Measurements from ENCODE around the gene EGFR.

The EGFR gene

DNA sequence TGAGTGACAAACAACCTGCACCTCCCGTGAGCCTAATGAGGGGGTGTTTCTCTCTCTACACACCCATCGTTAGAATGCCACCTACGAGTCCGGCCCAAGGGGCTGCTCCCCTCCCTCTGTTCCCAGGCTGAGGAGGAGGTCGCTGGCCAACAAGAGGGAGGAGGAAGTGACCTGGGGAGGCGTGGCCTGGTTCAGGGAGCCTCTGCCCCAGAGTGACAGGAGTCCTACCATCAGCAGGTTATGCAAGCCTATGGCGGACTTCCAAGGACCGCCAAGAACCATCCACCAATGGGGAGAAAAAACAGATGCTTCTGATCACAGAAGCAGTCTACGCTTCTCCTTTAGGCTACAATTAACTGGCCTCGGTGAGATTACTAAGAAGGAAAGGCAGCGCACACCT is 12.3 kb upstream of the EGFR start:
- H3K9me2 ChIP-seq (replicated peaks; ENCODE audit: control insufficient read depth, low read length): no peaks in the 10 kb centered on the region
- H3K79me2 ChIP-seq (ENCODE audit: control insufficient read depth, low read length): no peaks in the 10 kb centered on the region
- H3F3A ChIP-seq (ENCODE audit: control insufficient read depth, insufficient read depth): no peaks in the 10 kb centered on the region
- no peak overlapping the region for H3K27ac ChIP-seq (ENCODE audit: low read depth, low read length)
- H3K4me1 ChIP-seq (ENCODE audit: control insufficient read depth, low read length): no peaks in the 10 kb centered on the region
- H4K20me1 ChIP-seq (ENCODE audit: control insufficient read depth, insufficient read depth, low read depth, low read length): no peaks in the 10 kb centered on the region
- no peaks in the 10 kb centered on the region for H3K36me3 ChIP-seq (ENCODE audit: control insufficient read depth, low read length)
- TF ChIP-seq EZH2phosphoT487 (IDR thresholded peaks at IDR 0.05; ENCODE audit: borderline replicate concordance, low read length): no peak
- TF ChIP-seq, protein P1, sequence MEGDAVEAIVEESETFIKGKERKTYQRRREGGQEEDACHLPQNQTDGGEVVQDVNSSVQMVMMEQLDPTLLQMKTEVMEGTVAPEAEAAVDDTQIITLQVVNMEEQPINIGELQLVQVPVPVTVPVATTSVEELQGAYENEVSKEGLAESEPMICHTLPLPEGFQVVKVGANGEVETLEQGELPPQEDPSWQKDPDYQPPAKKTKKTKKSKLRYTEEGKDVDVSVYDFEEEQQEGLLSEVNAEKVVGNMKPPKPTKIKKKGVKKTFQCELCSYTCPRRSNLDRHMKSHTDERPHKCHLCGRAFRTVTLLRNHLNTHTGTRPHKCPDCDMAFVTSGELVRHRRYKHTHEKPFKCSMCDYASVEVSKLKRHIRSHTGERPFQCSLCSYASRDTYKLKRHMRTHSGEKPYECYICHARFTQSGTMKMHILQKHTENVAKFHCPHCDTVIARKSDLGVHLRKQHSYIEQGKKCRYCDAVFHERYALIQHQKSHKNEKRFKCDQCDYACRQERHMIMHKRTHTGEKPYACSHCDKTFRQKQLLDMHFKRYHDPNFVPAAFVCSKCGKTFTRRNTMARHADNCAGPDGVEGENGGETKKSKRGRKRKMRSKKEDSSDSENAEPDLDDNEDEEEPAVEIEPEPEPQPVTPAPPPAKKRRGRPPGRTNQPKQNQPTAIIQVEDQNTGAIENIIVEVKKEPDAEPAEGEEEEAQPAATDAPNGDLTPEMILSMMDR (IDR thresholded peaks at IDR 0.05; ENCODE audit: low read depth, low read length, poor library complexity, severe bottlenecking): no peak
- no peak overlapping the region for H3K4me3 ChIP-seq (ENCODE audit: low read length)
- no peaks in the 10 kb centered on the region for H3K27me3 ChIP-seq (ENCODE audit: control insufficient read depth, low read length)
- peaks cover 6% of the 10 kb centered on the region; the same call in 1 of the 2 replicates for H3K9me3 ChIP-seq (ENCODE audit: control insufficient read depth, insufficient read depth, low read length)
- no peak overlapping the region for H3K4me2 ChIP-seq (ENCODE audit: low read length)

DNA sequence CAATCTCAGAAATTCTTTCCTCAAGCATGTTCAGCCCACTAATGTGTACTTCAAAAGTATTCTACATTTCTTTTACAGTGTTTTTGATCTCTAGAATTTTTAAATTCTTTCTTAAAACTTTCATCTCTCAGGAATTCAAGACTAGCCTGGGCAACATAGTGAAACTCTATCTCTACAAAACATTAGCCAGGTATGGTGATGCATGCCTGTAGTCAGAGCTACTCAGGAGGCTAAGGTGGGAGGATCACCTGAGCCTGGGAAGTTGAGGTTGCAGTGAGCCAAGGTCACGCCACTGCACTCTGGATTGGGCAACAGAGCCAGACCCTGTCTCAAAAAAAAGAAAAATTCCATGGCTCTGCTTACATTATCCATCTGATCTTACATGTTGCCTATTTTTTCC is 5.0 kb upstream of the EGFR start:
- TF ChIP-seq, protein P1 (IDR thresholded peaks at IDR 0.05; ENCODE audit: low read depth, low read length, poor library complexity, severe bottlenecking): no peak
- no peak for TF ChIP-seq EZH2phosphoT487 (IDR thresholded peaks at IDR 0.05; ENCODE audit: borderline replicate concordance, low read length)
- Histone ChIP-seq H3K4me1 (ENCODE audit: control insufficient read depth, low read length) (no peaks in the 10 kb centered on the region), H3K9me2 (replicated peaks; ENCODE audit: control insufficient read depth, low read length) (no peaks in the 10 kb centered on the region), H3K27me3 (ENCODE audit: control insufficient read depth, low read length) (peaks cover 10% of the 10 kb centered on the region), H4K20me1 (ENCODE audit: control insufficient read depth, insufficient read depth, low read depth, low read length) (no peaks in the 10 kb centered on the region), H3K9me3 (ENCODE audit: control insufficient read depth, insufficient read depth, low read length) (peaks cover 4% of the 10 kb centered on the region; the same call in 1 of the 2 replicates), H3K4me3 (ENCODE audit: low read length) (no peak overlapping the region), H3K27ac (ENCODE audit: low read depth, low read length) (no peak overlapping the region), H3F3A (ENCODE audit: control insufficient read depth, insufficient read depth) (no peaks in the 10 kb centered on the region), H3K79me2 (ENCODE audit: control insufficient read depth, low read length) (no peaks in the 10 kb centered on the region), H3K36me3 (ENCODE audit: control insufficient read depth, low read length) (no peaks in the 10 kb centered on the region), H3K4me2 (ENCODE audit: low read length) (no peak overlapping the region)

DNA sequence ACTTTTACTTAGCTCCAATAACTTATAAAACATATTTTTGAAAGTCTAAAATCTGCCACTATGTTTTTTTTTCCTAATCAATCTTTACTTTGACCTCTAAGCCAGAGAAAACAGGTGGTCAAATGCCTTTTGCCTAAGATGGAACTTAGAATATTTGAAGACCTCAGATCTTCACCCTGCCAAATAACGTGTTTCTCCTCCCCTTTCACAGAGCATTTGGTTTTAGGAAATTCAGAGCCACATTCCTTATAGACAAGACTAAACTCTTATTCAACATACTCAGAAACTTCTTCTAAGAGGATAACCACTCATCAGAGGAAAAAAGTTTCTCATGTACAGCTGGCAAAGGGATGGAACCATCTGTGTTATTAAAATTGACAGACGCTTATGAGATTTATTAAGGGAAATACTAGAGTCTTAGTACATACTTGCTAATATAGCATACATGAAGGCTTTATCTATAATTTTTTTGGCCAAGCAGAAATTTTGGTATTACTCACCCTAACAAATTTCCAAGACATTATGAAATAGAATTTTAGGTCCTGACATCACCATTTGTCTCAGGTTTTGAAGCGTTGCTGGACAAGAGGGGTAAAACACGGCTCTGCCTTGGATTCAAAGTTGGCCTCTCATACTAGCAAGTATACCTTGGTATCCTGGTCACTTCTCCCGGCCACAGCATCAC is 2.6 kb upstream of the EGFR start:
- TF ChIP-seq, protein P1 (IDR thresholded peaks at IDR 0.05; ENCODE audit: low read depth, low read length, poor library complexity, severe bottlenecking): no peak
- H3K27ac ChIP-seq (ENCODE audit: low read depth, low read length): no peak overlapping the region
- H3K4me2 ChIP-seq (ENCODE audit: low read length): no peak overlapping the region
- H3K36me3 ChIP-seq (ENCODE audit: control insufficient read depth, low read length): no peaks in the 10 kb centered on the region
- peaks cover 10% of the 10 kb centered on the region for H3K27me3 ChIP-seq (ENCODE audit: control insufficient read depth, low read length)
- H4K20me1 ChIP-seq (ENCODE audit: control insufficient read depth, insufficient read depth, low read depth, low read length): no peaks in the 10 kb centered on the region
- no peak overlapping the region for H3K4me3 ChIP-seq (ENCODE audit: low read length)
- no peaks in the 10 kb centered on the region for H3K9me2 ChIP-seq (replicated peaks; ENCODE audit: control insufficient read depth, low read length)
- peaks cover 19% of the 10 kb centered on the region; the same call in 1 of the 2 replicates for H3K9me3 ChIP-seq (ENCODE audit: control insufficient read depth, insufficient read depth, low read length)
- no peaks in the 10 kb centered on the region for H3K4me1 ChIP-seq (ENCODE audit: control insufficient read depth, low read length)
- H3F3A ChIP-seq (ENCODE audit: control insufficient read depth, insufficient read depth): no peaks in the 10 kb centered on the region
- no peaks in the 10 kb centered on the region for H3K79me2 ChIP-seq (ENCODE audit: control insufficient read depth, low read length)
